SK-N-MC (cell line): ENCODE results near the gene TSPEAR.

Source experiments
- EZH2 ChIP-seq: fragments of 200-600 bp; sonication (generic); IDR thresholded peaks from one replicate; pipeline ENCODE4 v1.6.1; 2017; ENCODE audit warnings: antibody characterized with exemption
- POLR2AphosphoS5 ChIP-seq: IDR thresholded peaks from 2 replicates; pipeline ENCODE4 v1.6.1; 2012; ENCODE audit warnings: mild to moderate bottlenecking, low read depth, low read length, borderline replicate concordance

GRCh38 chr21:44628707-44629391, 82.5 kb downstream of the TSPEAR start:
- TF ChIP-seq POLR2AphosphoS5 (no peak), EZH2 (no peak)
